Right lobe of liver (tissue), 6 donors: ENCODE measurements around the gene SLC39A9. TPM values are rescaled to one million over a fixed set of nuclear protein-coding genes. Genes with fewer than 3 reads are reported as not detected.

Experiments
- ATAC-seq, 4 donors: fragments of 200-7000 bp; cut with Tn5 transposase; one replicate each; pipeline ENCODE4 v1.9.1; 2020; ENCODE audit warnings: mild to moderate bottlenecking in 4 of 4, moderate library complexity in 4 of 4
- DNase-seq, 3 donors: peaks; one replicate each; pipeline ENCODE4 v3.0.0-alpha.2; 2020
- H3K27ac ChIP-seq, 3 donors: fragments of 200-600 bp; one replicate each; pipeline ENCODE4 v1.8.0; 2022
- H3K27me3 ChIP-seq, 2 donors: fragments of 200-600 bp; one replicate each; pipeline ENCODE4 v1.8.0; 2022
- H3K36me3 ChIP-seq, 4 donors: fragments of 200-600 bp; sonication (generic) in 1 of 4; one replicate each; pipeline versions ENCODE4 v1.5.1 to v1.8.0; 2017 to 2022; ENCODE audit warnings: control low read depth in 1 of 4
- H3K4me1 ChIP-seq, 4 donors: fragments of 200-600 bp; sonication (generic) in 1 of 4; one replicate each; pipeline versions ENCODE4 v1.5.1 to v1.8.0; 2017 to 2022; ENCODE audit warnings: control low read depth in 1 of 4
- H3K4me3 ChIP-seq, 3 donors: fragments of 200-600 bp; one replicate each; pipeline ENCODE4 v1.8.0; 2022
- H3K9me3 ChIP-seq, 4 donors: fragments of 200-600 bp; sonication (generic) in 1 of 4; one replicate each; pipeline versions ENCODE4 v1.5.1 to v1.8.0; 2017 to 2022; ENCODE audit warnings: control low read depth in 1 of 4
- POLR2A ChIP-seq: fragments of 450-650 bp; IDR thresholded peaks from one replicate; pipeline ENCODE4 v1.6.1; 2017; ENCODE audit warnings: antibody characterized with exemption, mild to moderate bottlenecking
- WGBS: methylation state at CpG from one replicate; pipeline ENCODE4 v1.1.6; 2018; ENCODE audit warnings: low coverage, low lambda C conversion rate; ENCODE audit not compliant: insufficient coverage; ENCODE audit errors: missing lambda C conversion rate; 5-methylcytosine and 5-hydroxymethylcytosine counted together
- intact Hi-C, 2 donors: fragments of 100-400 bp; cut with DNase I; formaldehyde crosslinking; loops; one replicate each; pipeline versions ENCODE4 v1.11.2 to v1.14.1; 2022
- total RNA-seq, 6 experiments: library from RNA; depleted of rRNA in 2 of 6; stranded (reverse); fragments of >200 nt in 2 of 6; fragmentation: NEBNext Ultra II Directional in 3 of 6; extraction: Animal tissue kit (Norgen Biotek cat#: 25700) in 3 of 6; gene quantifications; one replicate each; pipeline versions ENCODE4 v1.1.0 to v1.2.4, GENCODE V29; 2016 to 2023
- TF ChIP-seq, protein P1 (sequence below), 4 donors: fragments of 200-600 bp in 3 of 4; fragments of 450-650 bp in 1 of 4; IDR thresholded peaks; one replicate each; pipeline versions ENCODE4 v1.5.1 to v1.8.0; 2016 to 2022; ENCODE audit warnings: antibody characterized with exemption in 4 of 4, mild to moderate bottlenecking in 2 of 4
- donor health status: DM: no; HTN: yes; CAD: no.
- donor health status: DM: no; HTN: no; CAD: no.
- donor health status: DM: no; HTN: no; CAD: no.
- donor health status: DM: no; HTN: yes; CAD: no.
- donor health status: DM: no; HTN: yes; CAD: no.

The SLC39A9 gene
- total RNA-seq, 6 experiments from 2014 or later, result 44.7 to 78.2 (median 58.2) TPM

DNA sequence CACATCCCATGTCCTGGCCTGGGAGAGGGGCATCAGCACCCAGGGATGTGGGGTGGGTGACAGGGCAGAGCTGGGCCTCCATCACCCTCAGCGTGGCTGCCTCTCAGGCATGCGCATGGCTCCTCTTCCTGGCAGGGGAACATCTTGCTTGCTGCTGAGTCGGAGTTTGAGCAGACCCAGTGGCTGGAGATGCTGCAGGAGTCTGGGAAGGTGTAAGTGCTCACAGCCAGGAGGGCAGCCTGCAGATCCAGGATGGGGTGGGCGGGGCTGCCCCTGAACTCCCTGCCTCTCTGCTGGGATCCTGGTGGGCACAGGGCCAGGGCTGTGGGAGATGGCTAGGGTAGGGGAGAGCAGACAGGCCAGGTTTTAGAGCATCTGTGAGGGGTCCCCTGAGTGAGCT lies 102.2 kb downstream of the SLC39A9 start:
- no peaks in the 10 kb centered on the region for H3K27me3 ChIP-seq
- intact Hi-C loops, result no loop called here
- no peaks in the 10 kb centered on the region for H3K36me3 ChIP-seq
- H3K4me1 ChIP-seq, result no peaks in the 10 kb centered on the region
- TF ChIP-seq, protein P1, sequence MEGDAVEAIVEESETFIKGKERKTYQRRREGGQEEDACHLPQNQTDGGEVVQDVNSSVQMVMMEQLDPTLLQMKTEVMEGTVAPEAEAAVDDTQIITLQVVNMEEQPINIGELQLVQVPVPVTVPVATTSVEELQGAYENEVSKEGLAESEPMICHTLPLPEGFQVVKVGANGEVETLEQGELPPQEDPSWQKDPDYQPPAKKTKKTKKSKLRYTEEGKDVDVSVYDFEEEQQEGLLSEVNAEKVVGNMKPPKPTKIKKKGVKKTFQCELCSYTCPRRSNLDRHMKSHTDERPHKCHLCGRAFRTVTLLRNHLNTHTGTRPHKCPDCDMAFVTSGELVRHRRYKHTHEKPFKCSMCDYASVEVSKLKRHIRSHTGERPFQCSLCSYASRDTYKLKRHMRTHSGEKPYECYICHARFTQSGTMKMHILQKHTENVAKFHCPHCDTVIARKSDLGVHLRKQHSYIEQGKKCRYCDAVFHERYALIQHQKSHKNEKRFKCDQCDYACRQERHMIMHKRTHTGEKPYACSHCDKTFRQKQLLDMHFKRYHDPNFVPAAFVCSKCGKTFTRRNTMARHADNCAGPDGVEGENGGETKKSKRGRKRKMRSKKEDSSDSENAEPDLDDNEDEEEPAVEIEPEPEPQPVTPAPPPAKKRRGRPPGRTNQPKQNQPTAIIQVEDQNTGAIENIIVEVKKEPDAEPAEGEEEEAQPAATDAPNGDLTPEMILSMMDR (IDR thresholded peaks at IDR 0.05), result no peak
- no peak for TF ChIP-seq POLR2A
- ATAC-seq (no peak), DNase-seq (peak in 1 of 3 donors; percentile 31)
- WGBS, result 40% methylated on average over 1 of the region's 4 CpGs
- H3K4me3 ChIP-seq, result no peak overlapping the region
- H3K9me3 ChIP-seq, result no peaks in the 10 kb centered on the region
- no peak overlapping the region for H3K27ac ChIP-seq

DNA sequence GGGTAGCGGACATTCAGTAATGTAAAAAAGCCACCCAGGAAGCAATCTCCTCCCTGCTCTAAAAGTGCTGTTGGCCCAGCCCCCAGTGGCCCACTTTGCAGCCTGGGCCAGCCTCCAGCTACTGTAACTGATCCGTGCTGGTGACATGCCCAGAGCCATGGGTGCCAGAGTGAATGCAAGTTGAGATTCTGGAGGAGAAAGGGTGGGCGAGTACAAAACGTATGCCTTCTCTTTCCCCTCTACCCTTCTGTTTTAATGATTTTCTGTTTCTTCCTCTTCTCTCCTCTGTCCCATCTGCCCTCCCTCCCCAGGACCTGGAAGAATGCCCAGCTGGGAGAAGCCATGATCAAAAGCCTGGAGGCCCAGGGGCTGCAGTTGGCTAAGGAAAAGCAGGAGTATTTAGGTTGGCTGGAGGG lies 102.9 kb downstream of the SLC39A9 start:
- peak in 1 of 3 donors; percentile 22 for DNase-seq
- H3K27ac ChIP-seq, result no peak overlapping the region

GRCh38 chr14:69504775-69505174 lies 106.3 kb downstream of the SLC39A9 start:
- Histone ChIP-seq H3K4me3 (no peak overlapping the region), H3K27ac (no peak overlapping the region), H3K36me3 (no peaks in the 10 kb centered on the region), H3K9me3 (no peaks in the 10 kb centered on the region), H3K27me3 (no peaks in the 10 kb centered on the region), H3K4me1 (no peaks in the 10 kb centered on the region)
- TF ChIP-seq POLR2A, result no peak
- TF ChIP-seq, protein P1 (IDR thresholded peaks at IDR 0.05), result no peak
- intact Hi-C loops, result no loop called here
- ATAC-seq, result no peak
- 100% methylated on average over 1 of the region's 1 CpG for WGBS
- no peak for DNase-seq

More for the DNA sequence above, 102.9 kb downstream of the SLC39A9 start:
- Histone ChIP-seq H3K9me3 (no peaks in the 10 kb centered on the region), H3K4me3 (no peak overlapping the region), H3K27me3 (no peaks in the 10 kb centered on the region), H3K4me1 (no peaks in the 10 kb centered on the region), H3K36me3 (no peaks in the 10 kb centered on the region)
- no peak for ATAC-seq
- 76% methylated on average over 3 of the region's 4 CpGs for whole genome bisulfite sequencing
- intact Hi-C loops, result no loop called here
- TF ChIP-seq, protein P1 (IDR thresholded peaks at IDR 0.05), result no peak
- no peak for TF ChIP-seq POLR2A

DNA sequence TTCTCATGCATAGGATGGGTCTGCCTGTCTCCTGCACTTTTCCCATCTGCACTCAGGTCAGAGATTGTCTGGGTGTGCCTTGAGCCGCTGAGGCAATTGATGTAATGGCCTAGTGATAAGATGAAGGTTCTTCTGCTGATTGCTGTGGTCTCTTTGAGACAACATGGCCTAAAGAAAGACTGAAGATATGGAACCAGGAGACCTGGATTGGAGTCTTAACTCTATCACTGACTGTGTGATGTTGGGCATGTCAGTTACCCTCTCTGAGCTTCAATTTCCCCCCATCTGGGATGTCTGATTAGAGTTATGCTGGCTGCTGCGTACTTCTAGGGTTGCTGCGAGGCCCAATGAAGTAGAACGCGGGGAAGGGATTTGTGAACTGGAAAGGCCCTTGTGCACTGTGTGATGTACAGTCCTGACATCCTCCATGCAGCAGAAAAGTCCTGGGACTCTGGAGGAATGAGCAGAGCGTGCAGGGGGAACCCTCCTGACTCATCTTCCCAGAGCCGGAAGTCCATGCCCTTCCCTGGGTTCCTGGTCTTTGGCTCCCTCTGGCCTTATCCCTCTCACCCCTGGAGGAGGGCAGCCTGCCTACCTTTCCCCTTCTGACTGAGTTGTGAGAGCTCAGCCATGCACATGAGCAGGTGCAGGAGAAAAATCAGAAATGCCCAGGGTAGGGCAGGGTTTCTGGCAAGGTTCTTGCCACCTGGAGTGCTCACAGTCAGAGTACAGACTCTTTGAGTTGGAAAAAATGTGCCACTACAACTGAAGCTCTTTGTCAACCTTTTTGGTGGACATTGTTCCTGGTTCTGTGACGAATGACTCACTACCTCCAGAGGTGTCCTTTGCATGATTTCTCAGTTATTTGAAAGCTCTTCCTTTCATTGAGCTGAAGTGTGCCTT lies 107.1 kb downstream of the SLC39A9 start:
- WGBS, result 74% methylated on average over 3 of the region's 8 CpGs
- TF ChIP-seq POLR2A, result no peak
- TF ChIP-seq, protein P1 (IDR thresholded peaks at IDR 0.05), result no peak
- DNase-seq (peak in 1 of 3 donors; percentile 26), ATAC-seq (no peak)
- intact Hi-C loops, result no loop called here
- Histone ChIP-seq H3K36me3 (no peaks in the 10 kb centered on the region), H3K27ac (no peak overlapping the region), H3K9me3 (no peaks in the 10 kb centered on the region), H3K4me3 (no peak overlapping the region), H3K4me1 (no peaks in the 10 kb centered on the region), H3K27me3 (no peaks in the 10 kb centered on the region)
